C4-2B (cell line): ENCODE measurements around the gene GABARAPL1.

Source experiments
- CTCF ChIP-seq: fragments of 450-650 bp; conservative IDR thresholded peaks from 2 replicates; pipeline ENCODE4 v1.5.1; 2017; ENCODE audit warnings: mild to moderate bottlenecking
- ZFX ChIP-seq: fragments of 450-650 bp; IDR thresholded peaks from 2 replicates; pipeline ENCODE4 v1.6.1; 2017

GRCh38 chr12:10236720-10237119 lies 24.0 kb downstream of the GABARAPL1 start:
- TF ChIP-seq CTCF (no peak), ZFX (no peak)
